GM12878 (cell line): ENCODE results near the gene PSMB9. TPM values are rescaled to one million over a fixed set of nuclear protein-coding genes. Genes with fewer than 3 reads are reported as not detected.

ENCODE experiments used
- CHD2 ChIP-seq: IDR thresholded peaks from 2 replicates; pipeline ENCODE4 v1.6.1; 2011; ENCODE audit warnings: low read depth, low read length, improper control_type of control experiment, borderline replicate concordance
- DPF2 ChIP-seq: fragments of 450-650 bp; IDR thresholded peaks from 2 replicates; pipeline ENCODE4 v1.6.1; 2017; ENCODE audit warnings: mild to moderate bottlenecking
- HDGF ChIP-seq: fragments of 450-650 bp; IDR thresholded peaks from 2 replicates; pipeline ENCODE4 v1.6.1; 2016; ENCODE audit warnings: antibody characterized with exemption
- JUND ChIP-seq: IDR thresholded peaks from 2 replicates; pipeline ENCODE4 v1.6.1; 2012; ENCODE audit warnings: low read depth, mild to moderate bottlenecking, low read length, improper control_type of control experiment, moderate library complexity
- KAT2A ChIP-seq: conservative IDR thresholded peaks from 2 replicates; pipeline ENCODE4 v1.6.1; 2011; ENCODE audit warnings: low read depth, low read length; ENCODE audit not compliant: control insufficient read depth
- KLF5 ChIP-seq: fragments of 450-650 bp; IDR thresholded peaks from 2 replicates; pipeline ENCODE4 v1.6.1; 2014; ENCODE audit warnings: mild to moderate bottlenecking; ENCODE audit not compliant: partially characterized antibody
- LARP7 ChIP-seq: fragments of 450-650 bp; IDR thresholded peaks from 2 replicates; pipeline ENCODE4 v1.6.1; 2017; ENCODE audit warnings: mild to moderate bottlenecking
- POU2F2 ChIP-seq: IDR thresholded peaks from 3 replicates; pipeline ENCODE4 v1.6.1; 2011; ENCODE audit warnings: low read depth, mild to moderate bottlenecking, low read length, borderline replicate concordance
- RAD21 ChIP-seq: IDR thresholded peaks from 2 replicates; pipeline ENCODE4 v1.6.1; 2011; ENCODE audit warnings: mild to moderate bottlenecking, low read depth, low read length, moderate library complexity; ENCODE audit not compliant: insufficient read depth
- SPI1 ChIP-seq: IDR thresholded peaks from 2 replicates; pipeline ENCODE4 v1.6.1; 2011; ENCODE audit warnings: low read depth, mild to moderate bottlenecking, low read length, moderate library complexity, borderline replicate concordance; ENCODE audit not compliant: insufficient read depth
- TBL1XR1 ChIP-seq: IDR thresholded peaks from 2 replicates; pipeline ENCODE4 v1.6.1; 2012; ENCODE audit warnings: low read depth, low read length, improper control_type of control experiment
- ZNF207 ChIP-seq: fragments of 450-650 bp; IDR thresholded peaks from 2 replicates; pipeline ENCODE4 v1.6.1; 2014; ENCODE audit warnings: antibody characterized with exemption, mild to moderate bottlenecking, borderline replicate concordance
- ZZZ3 ChIP-seq: IDR thresholded peaks from 2 replicates; pipeline ENCODE4 v1.6.1; 2011; ENCODE audit warnings: low read depth; ENCODE audit not compliant: control insufficient read depth, insufficient read length
- polyA plus RNA-seq, 11 experiments: library from polyadenylated mRNA; depleted of rRNA in 4 of 11; unstranded in 6 of 11; stranded (reverse) in 5 of 11; fragments of >200 nt; fragmentation: Nextera tagmentation in 4 of 11; fragmentation: Illumina TruSeq in 1 of 11; extraction: Ambion mirVana in 4 of 11; extraction: Trizol in 1 of 11; gene quantifications; 1 replicate in 1 of 11; 2 replicates in 10 of 11; pipeline versions ENCODE4 v1.2.1 to v1.2.3, GENCODE V29; 2011 to 2016; ENCODE audit warnings: inconsistent platforms in 2 of 11, missing spikeins in 2 of 11, low read depth in 1 of 11
- total RNA-seq, 4 experiments: library from RNA; depleted of rRNA in 3 of 4; stranded (reverse); fragments of >200 nt in 3 of 4; fragmentation: Illumina TruSeq in 1 of 4; extraction: Trizol in 1 of 4; gene quantifications; 2 replicates each; pipeline versions ENCODE4 v1.2.1 to v1.2.3, GENCODE V29; 2013 to 2021
- TF ChIP-seq, protein P1 (sequence below): fragments of 450-650 bp; conservative IDR thresholded peaks from 2 replicates; pipeline ENCODE4 v1.6.1; 2017; ENCODE audit warnings: mild to moderate bottlenecking, moderate library complexity
- TF ChIP-seq, protein P2 (sequence below): IDR thresholded peaks from 2 replicates; pipeline ENCODE4 v1.6.1; 2011; ENCODE audit warnings: borderline replicate concordance, low read depth, mild to moderate bottlenecking, moderate library complexity, mixed read lengths, low read length; ENCODE audit not compliant: insufficient read depth; ENCODE audit errors: extremely low read length
- TF ChIP-seq, protein P3 (sequence below): IDR thresholded peaks from 2 replicates; pipeline ENCODE4 v1.6.1; 2012; ENCODE audit warnings: mild to moderate bottlenecking, low read depth, low read length
- TF ChIP-seq, protein P4 (sequence below): fragments of 150-350 bp; IDR thresholded peaks from 2 replicates; pipeline ENCODE4 v1.6.1; 2014; ENCODE audit warnings: mild to moderate bottlenecking, low read depth, low read length

The PSMB9 gene
- total and polyA plus RNA-seq, 10 of the 15 experiments (the other 5 are each of a cell fraction or from before 2014, with no cell fraction given), result 167 to 517 (median 275) TPM

DNA sequence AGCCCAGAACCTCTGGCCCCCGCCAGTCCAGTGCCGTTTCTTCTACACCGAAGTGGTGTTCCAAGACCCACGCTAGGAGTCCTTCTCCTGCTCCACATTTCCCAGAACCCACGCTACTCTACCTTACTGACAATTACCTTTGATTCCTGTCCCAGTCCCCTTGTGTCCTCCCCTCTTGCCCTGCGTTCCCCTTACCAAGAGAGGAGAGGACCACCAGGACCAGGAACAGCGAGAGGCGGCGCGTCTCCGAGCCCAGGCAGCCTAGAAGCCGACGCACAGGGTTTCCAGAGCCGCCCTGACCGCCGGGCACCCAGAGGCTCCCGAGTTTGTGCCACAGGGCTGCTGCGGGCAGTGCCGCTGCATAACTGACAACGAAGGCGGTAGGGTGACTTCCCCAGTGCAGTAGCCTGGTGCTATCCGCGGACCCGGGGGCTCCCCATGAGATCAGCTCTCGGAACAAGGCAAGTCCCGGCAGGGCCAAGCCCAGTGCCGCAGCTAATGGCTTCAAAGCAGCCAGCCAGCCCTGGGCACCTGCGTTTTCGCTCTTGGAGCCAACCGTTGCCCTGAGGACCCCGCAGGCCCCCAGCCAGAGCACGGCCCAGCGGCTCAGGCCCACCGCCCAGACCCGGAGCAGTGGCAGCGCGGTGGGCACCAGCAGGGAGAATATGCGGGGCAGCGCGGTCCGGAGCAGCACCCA, 1.0 kb upstream of the PSMB9 start (continued):
- TF ChIP-seq, protein P1, sequence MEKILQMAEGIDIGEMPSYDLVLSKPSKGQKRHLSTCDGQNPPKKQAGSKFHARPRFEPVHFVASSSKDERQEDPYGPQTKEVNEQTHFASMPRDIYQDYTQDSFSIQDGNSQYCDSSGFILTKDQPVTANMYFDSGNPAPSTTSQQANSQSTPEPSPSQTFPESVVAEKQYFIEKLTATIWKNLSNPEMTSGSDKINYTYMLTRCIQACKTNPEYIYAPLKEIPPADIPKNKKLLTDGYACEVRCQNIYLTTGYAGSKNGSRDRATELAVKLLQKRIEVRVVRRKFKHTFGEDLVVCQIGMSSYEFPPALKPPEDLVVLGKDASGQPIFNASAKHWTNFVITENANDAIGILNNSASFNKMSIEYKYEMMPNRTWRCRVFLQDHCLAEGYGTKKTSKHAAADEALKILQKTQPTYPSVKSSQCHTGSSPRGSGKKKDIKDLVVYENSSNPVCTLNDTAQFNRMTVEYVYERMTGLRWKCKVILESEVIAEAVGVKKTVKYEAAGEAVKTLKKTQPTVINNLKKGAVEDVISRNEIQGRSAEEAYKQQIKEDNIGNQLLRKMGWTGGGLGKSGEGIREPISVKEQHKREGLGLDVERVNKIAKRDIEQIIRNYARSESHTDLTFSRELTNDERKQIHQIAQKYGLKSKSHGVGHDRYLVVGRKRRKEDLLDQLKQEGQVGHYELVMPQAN, result peak; percentile 39; the same call in 1 of the 2 replicates
- peak; percentile 23; the same call in 1 of the 3 replicates for TF ChIP-seq POU2F2
- TF ChIP-seq LARP7, result peak; percentile 73
- peak; percentile 62 for TF ChIP-seq KLF5
- no peak for TF ChIP-seq TBL1XR1
- TF ChIP-seq ZZZ3, result no peak
- TF ChIP-seq DPF2, result peak; percentile 66; the same call in 1 of the 2 replicates
- no peak; the same call in 1 of the 2 replicates for TF ChIP-seq CHD2
- 0 out of 2 replicates have a peak, but pooled peaks have one; percentile 46 for TF ChIP-seq JUND
- TF ChIP-seq, protein P2, sequence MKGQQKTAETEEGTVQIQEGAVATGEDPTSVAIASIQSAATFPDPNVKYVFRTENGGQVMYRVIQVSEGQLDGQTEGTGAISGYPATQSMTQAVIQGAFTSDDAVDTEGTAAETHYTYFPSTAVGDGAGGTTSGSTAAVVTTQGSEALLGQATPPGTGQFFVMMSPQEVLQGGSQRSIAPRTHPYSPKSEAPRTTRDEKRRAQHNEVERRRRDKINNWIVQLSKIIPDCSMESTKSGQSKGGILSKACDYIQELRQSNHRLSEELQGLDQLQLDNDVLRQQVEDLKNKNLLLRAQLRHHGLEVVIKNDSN, result no peak
- TF ChIP-seq, protein P3, sequence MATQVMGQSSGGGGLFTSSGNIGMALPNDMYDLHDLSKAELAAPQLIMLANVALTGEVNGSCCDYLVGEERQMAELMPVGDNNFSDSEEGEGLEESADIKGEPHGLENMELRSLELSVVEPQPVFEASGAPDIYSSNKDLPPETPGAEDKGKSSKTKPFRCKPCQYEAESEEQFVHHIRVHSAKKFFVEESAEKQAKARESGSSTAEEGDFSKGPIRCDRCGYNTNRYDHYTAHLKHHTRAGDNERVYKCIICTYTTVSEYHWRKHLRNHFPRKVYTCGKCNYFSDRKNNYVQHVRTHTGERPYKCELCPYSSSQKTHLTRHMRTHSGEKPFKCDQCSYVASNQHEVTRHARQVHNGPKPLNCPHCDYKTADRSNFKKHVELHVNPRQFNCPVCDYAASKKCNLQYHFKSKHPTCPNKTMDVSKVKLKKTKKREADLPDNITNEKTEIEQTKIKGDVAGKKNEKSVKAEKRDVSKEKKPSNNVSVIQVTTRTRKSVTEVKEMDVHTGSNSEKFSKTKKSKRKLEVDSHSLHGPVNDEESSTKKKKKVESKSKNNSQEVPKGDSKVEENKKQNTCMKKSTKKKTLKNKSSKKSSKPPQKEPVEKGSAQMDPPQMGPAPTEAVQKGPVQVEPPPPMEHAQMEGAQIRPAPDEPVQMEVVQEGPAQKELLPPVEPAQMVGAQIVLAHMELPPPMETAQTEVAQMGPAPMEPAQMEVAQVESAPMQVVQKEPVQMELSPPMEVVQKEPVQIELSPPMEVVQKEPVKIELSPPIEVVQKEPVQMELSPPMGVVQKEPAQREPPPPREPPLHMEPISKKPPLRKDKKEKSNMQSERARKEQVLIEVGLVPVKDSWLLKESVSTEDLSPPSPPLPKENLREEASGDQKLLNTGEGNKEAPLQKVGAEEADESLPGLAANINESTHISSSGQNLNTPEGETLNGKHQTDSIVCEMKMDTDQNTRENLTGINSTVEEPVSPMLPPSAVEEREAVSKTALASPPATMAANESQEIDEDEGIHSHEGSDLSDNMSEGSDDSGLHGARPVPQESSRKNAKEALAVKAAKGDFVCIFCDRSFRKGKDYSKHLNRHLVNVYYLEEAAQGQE, result 0 out of 2 replicates have a peak, but pooled peaks have one; percentile 20
- TF ChIP-seq, protein P4, sequence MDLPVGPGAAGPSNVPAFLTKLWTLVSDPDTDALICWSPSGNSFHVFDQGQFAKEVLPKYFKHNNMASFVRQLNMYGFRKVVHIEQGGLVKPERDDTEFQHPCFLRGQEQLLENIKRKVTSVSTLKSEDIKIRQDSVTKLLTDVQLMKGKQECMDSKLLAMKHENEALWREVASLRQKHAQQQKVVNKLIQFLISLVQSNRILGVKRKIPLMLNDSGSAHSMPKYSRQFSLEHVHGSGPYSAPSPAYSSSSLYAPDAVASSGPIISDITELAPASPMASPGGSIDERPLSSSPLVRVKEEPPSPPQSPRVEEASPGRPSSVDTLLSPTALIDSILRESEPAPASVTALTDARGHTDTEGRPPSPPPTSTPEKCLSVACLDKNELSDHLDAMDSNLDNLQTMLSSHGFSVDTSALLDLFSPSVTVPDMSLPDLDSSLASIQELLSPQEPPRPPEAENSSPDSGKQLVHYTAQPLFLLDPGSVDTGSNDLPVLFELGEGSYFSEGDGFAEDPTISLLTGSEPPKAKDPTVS, result no peak
- no peak for TF ChIP-seq SPI1
- 0 out of 2 replicates have a peak, but pooled peaks have one; percentile 12 for TF ChIP-seq ZNF207
- TF ChIP-seq RAD21, result no peak
- TF ChIP-seq HDGF, result peak; percentile 12; the same call in 1 of the 2 replicates
- no peak for TF ChIP-seq KAT2A
- TF ChIP-seq, all 136 proteins: peak for 14
